ENCODE data around the gene CUL4A. TPM values are rescaled to one million over a fixed set of nuclear protein-coding genes. Genes with fewer than 3 reads are reported as not detected.
A peak's percentile ranks its signal among the peaks of the same experiment; 100 is the strongest.

Gene CUL4A
- total and polyA plus RNA-seq, 9 of the 15 experiments (the other 6 are each of a cell fraction or from before 2014, with no cell fraction given) = 21.1 to 92.0 (median 63.2) TPM

DNA sequence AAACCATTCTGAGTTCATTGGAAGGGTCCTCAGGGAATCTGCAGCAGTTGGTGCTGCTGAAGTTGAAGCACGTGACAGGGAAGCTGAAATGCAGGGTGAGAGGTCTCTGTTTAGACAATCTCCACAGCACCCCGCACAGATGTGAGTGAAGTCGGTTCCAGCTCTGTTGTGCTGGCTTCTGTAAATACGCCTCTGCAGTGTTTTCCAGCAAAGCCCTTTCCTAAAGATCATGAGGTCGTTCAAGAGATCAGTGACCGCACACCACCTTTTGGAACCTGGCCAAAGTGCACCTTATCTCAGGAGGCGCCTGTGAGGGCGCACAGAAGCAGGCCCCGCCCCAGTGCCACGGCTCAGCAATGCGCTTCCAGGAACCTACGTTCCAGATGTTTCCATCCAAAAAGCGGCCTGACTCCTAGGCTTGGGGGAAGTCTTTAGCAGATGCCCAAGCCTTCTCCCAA, 10.8 kb downstream of the CUL4A start (continued):
- TF ChIP-seq E4F1 (CRISPR knock-in tag; IDR thresholded peaks at IDR 0.05; ENCODE audit: borderline replicate concordance) = no peak
- no peak for TF ChIP-seq ZFP91 (CRISPR knock-in tag; IDR thresholded peaks at IDR 0.05)
- peak; percentile 44; the same call in 1 of the 2 replicates for TF ChIP-seq STAT5A (IDR thresholded peaks at IDR 0.05; ENCODE audit: borderline replicate concordance, low read length)
- TF ChIP-seq, protein P1, sequence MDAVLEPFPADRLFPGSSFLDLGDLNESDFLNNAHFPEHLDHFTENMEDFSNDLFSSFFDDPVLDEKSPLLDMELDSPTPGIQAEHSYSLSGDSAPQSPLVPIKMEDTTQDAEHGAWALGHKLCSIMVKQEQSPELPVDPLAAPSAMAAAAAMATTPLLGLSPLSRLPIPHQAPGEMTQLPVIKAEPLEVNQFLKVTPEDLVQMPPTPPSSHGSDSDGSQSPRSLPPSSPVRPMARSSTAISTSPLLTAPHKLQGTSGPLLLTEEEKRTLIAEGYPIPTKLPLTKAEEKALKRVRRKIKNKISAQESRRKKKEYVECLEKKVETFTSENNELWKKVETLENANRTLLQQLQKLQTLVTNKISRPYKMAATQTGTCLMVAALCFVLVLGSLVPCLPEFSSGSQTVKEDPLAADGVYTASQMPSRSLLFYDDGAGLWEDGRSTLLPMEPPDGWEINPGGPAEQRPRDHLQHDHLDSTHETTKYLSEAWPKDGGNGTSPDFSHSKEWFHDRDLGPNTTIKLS (IDR thresholded peaks at IDR 0.05; ENCODE audit: borderline replicate concordance, low read depth) = peak; percentile 52; the same call in 1 of the 2 replicates
- no peak for TF ChIP-seq TAF1 (IDR thresholded peaks at IDR 0.05; ENCODE audit: control insufficient read depth, extremely low read depth, insufficient read depth, low read length, severe bottlenecking)
- no peak for TF ChIP-seq ARID4B (CRISPR knock-in tag; IDR thresholded peaks at IDR 0.05)
- TF ChIP-seq NCOA1 (IDR thresholded peaks at IDR 0.05; ENCODE audit: low read depth) = no peak
- TF ChIP-seq RBM22 (IDR thresholded peaks at IDR 0.05; ENCODE audit: low read depth, low read length, poor library complexity, severe bottlenecking) = no peak
- TF ChIP-seq MLLT1 (IDR thresholded peaks at IDR 0.05) = no peak
- no peak for TF ChIP-seq SRSF1 (IDR thresholded peaks at IDR 0.05; ENCODE audit: low read depth, low read length)
- peak in 1 of 3 experiments; percentile 36 for TF ChIP-seq YY1 (IDR thresholded peaks at IDR 0.05; ENCODE audit: borderline replicate concordance in 1 of 3, control insufficient read depth in 1 of 3, extremely low read depth in 1 of 3, insufficient read depth in 3 of 3, insufficient read length in 1 of 3, insufficient replicate concordance in 2 of 3, low read depth in 1 of 3, low read length in 2 of 3)
- TF ChIP-seq ZNF354B (CRISPR knock-in tag; IDR thresholded peaks at IDR 0.05) = no peak

All from K562 (cell line).